GM10266 (cell line): ENCODE results near the gene MMP15.
"Not testable (repeated sequence)": the region's sequence is repeated elsewhere in the genome, so short reads cannot be mapped to it uniquely, and the experiment has no call there.

Source experiments
- DNase-seq: peaks from one replicate; pipeline ENCODE4 v3.0.0; 2012; ENCODE audit errors: extremely low spot score
- TF ChIP-seq, protein P1 (sequence below): IDR thresholded peaks from 2 replicates; pipeline ENCODE4 v1.5.1; 2012; ENCODE audit warnings: mild to moderate bottlenecking, low read depth; ENCODE audit not compliant: control insufficient read depth, insufficient read depth; ENCODE audit errors: missing control alignments

The MMP15 gene

DNA sequence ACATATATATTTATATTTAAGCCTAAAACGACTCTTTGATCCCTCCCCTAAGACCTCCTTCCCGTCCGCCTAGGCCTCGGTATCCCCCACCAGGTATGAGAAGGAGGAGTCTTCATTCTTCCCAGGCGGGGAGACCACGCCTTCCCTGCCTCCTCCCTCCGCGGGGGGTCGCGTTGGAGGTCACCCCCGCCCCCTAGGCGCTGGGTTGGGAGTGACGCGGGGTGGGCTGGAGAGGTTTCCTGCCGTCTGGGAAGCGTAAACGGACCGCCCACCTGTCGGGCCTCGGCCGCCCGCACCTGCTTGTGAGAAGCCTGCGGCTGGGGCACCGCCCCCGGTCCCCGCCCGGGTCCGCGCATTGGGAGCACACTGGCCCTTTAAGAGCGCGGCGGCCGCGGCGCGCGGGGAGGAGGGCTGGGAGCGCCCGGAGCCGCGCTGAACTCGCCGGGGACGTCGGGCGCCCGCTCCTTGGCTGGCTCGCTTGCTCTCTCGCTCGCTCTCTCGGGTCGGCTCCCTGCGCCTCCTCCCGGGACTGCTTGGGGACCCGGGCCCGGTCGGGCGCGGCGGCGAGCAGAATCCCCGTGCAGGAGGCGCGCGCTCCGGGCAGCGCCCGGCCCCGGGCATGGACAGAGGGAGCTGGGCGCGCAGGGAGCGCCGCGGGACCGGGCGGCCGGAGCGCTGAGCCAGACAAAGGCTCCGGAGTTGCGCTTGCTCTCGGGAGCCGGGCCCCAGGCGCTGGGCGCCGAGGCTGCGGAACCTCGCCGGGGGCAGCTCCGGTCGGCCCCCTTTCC lies at the start of gene MMP15:
TSS of gene MMP15 (plus strand) at position 404 of the 788 bp plus-strand sequence. CDS start 597 bp downstream, outside the sequence.
- TF ChIP-seq, protein P1, sequence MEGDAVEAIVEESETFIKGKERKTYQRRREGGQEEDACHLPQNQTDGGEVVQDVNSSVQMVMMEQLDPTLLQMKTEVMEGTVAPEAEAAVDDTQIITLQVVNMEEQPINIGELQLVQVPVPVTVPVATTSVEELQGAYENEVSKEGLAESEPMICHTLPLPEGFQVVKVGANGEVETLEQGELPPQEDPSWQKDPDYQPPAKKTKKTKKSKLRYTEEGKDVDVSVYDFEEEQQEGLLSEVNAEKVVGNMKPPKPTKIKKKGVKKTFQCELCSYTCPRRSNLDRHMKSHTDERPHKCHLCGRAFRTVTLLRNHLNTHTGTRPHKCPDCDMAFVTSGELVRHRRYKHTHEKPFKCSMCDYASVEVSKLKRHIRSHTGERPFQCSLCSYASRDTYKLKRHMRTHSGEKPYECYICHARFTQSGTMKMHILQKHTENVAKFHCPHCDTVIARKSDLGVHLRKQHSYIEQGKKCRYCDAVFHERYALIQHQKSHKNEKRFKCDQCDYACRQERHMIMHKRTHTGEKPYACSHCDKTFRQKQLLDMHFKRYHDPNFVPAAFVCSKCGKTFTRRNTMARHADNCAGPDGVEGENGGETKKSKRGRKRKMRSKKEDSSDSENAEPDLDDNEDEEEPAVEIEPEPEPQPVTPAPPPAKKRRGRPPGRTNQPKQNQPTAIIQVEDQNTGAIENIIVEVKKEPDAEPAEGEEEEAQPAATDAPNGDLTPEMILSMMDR: no peak

DNA sequence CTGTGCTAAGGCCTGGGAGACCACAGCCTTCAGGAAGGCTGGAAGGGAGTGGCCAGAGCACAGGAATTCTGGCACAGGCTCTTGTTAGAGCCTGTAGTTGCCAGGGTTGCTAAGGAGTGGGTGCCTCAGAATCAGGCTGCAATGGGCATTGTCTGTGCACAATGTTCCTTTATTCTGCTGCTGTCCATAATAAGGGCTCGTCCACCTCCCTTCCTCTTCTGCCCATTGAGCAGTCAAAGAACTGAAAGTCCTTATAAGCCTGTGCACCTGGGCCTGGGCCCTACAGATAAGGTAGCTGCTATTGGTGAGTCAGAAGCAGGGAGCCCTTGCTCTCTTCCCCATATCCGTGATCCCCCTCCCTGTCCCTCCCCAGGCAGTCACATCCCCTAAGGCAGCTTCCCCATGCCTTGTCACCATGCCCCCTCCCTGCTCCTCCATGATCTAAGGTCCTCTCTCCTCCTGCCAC lies 49.2 kb upstream of the MMP15 start:
- TF ChIP-seq, protein P1: no peak
- no peak for DNase-seq

More for the DNA sequence above, at the start of gene MMP15:
- DNase-seq: peak; percentile 80

DNA sequence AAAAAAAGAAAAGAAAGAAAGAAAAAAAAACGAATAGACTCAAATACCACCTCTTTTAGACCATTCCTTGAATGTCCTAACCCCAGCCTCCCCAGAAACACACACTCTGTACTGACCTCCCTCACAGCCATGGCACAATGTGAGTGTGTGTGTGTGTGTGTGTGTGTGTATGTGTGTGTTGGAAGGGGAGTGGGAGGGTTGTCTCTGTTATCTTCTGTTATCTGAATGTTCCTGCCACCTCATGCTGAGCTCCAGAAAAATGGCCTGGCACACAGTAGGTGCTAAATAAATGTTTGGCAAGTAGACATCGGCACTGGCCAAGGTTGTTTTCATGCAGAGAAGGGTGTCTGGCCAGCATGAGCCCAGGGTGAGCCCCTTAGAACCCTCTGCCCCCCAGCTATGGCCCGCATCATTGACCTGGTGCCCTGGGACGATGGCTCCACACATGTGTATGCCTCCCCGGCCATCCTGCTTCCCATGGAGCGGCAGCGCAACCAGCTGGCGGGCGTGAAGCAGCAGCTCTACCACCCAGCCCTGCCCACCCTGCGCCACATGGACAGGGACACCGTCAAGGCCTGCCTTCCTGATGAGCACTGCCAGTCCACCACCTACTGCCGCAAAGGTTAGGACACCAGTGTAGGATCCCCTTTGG lies 48.0 kb upstream of the MMP15 start:
- TF ChIP-seq, protein P1: no peak
- no peak for DNase-seq

DNA sequence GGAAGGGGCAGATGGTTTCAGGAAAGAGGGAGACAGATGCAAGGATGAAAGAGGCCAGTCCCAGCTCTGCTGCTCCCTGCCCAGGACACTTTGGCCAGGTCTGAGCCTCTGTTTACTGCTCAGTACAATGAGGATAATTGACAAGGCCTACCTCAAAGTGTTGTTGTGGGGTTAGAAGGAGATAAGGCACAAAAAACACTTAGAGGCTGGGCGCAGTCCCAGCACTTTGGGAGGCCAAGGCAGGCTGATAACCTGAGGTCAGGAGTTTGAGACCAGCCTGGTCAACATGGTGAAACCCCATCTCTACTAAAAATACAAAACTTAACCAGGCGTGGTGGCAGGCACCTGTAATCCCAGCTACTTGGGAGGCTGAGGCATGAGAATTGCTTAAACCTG lies 47.5 kb upstream of the MMP15 start:
- not testable (repeated sequence) for DNase-seq

- TF ChIP-seq, protein P1: no peak
- DNase-seq: no peak
Measured at GRCh38 chr16:57979006-57979585, 46.5 kb upstream of the MMP15 start.

GRCh38 chr16:57981636-57982035 lies 43.9 kb upstream of the MMP15 start:
- TF ChIP-seq, protein P1: no peak
- DNase-seq: no peak

GRCh38 chr16:57982385-57982784 lies 43.2 kb upstream of the MMP15 start:
- DNase-seq: no peak

More at GRCh38 chr16:57982385-57982784, 43.2 kb upstream of the MMP15 start:
- TF ChIP-seq, protein P1: no peak
